ENCODE data around the gene TMEM254.

TMEM254 gene

GRCh38 chr10:80118669-80119068 is 40.2 kb downstream of the TMEM254 start:
- POLR2A ChIA-PET = interaction anchor here (0.7 kb wide), 1 partner anchor 40 kb away, joined by 3 read pairs; the partner anchor contains the start of gene TMEM254
- no peaks in the 10 kb centered on the region for H3K9me3 ChIP-seq (ENCODE audit: control insufficient read depth, insufficient read depth, low read depth, low read length)
- no peaks in the 10 kb centered on the region for H3K4me1 ChIP-seq (ENCODE audit: control insufficient read depth, insufficient read depth, low read length)
- no peak overlapping the region for H3K4me3 ChIP-seq (ENCODE audit: low read depth, low read length)
- CTCF ChIA-PET = interaction anchor here (0.6 to 1.6 kb wide), 4 partner anchors 10 to 581 kb away, joined by 3 to 4 read pairs (median 3); no protein-coding TSS in a partner anchor
- no peak for TF ChIP-seq TRIM28 (IDR thresholded peaks at IDR 0.05; ENCODE audit: borderline replicate concordance, low read length)
- no peak for TF ChIP-seq ZBTB44 (tag by site-specific recombination; IDR thresholded peaks at IDR 0.05)
- peak; percentile 80 for TF ChIP-seq ZNF513 (tag by site-specific recombination; IDR thresholded peaks at IDR 0.05)
- H3K27ac ChIP-seq (ENCODE audit: extremely low read depth, low read depth, low read length) = no peak overlapping the region
- no peaks in the 10 kb centered on the region for H3K36me3 ChIP-seq (ENCODE audit: control insufficient read depth in 2 of 2, insufficient read depth in 1 of 2, low read length in 2 of 2)

GRCh38 chr10:80122110-80122710 is 43.7 kb downstream of the TMEM254 start:
- H3K4me1 ChIP-seq (ENCODE audit: control insufficient read depth, insufficient read depth, low read length) = no peaks in the 10 kb centered on the region
- no peaks in the 10 kb centered on the region for H3K36me3 ChIP-seq (ENCODE audit: control insufficient read depth in 2 of 2, insufficient read depth in 1 of 2, low read length in 2 of 2)
- TF ChIP-seq FEZF1 (tag by site-specific recombination; IDR thresholded peaks at IDR 0.05) = no peak
- TF ChIP-seq ZSCAN4 (tag by site-specific recombination; IDR thresholded peaks at IDR 0.05) = no peak
- no peak for TF ChIP-seq ZNF146 (tag by site-specific recombination; IDR thresholded peaks at IDR 0.05)
- peak; percentile 92 for TF ChIP-seq EGR2 (tag by site-specific recombination; IDR thresholded peaks at IDR 0.05; ENCODE audit: low read depth)
- TF ChIP-seq ZNF785 (tag by site-specific recombination; IDR thresholded peaks at IDR 0.05) = no peak
- no peak for TF ChIP-seq ZBTB44 (tag by site-specific recombination; IDR thresholded peaks at IDR 0.05)
- TF ChIP-seq ZNF660 (tag by site-specific recombination; IDR thresholded peaks at IDR 0.05) = no peak
- TF ChIP-seq ZFHX2 (tag by site-specific recombination; conservative IDR thresholded peaks at IDR 0.05) = peak; percentile 76
- TF ChIP-seq SCRT2 (tag by site-specific recombination; IDR thresholded peaks at IDR 0.05) = no peak
- no peak for TF ChIP-seq ZNF138 (tag by site-specific recombination; IDR thresholded peaks at IDR 0.05; ENCODE audit: borderline replicate concordance)
- TF ChIP-seq ZNF580 (tag by site-specific recombination; IDR thresholded peaks at IDR 0.05) = no peak
- TF ChIP-seq ATF2 (tag by site-specific recombination; IDR thresholded peaks at IDR 0.05; ENCODE audit: low read depth) = no peak
- POLR2A ChIA-PET = no interaction called here
- CTCF ChIA-PET = interaction anchor here (0.8 to 1.3 kb wide), 2 partner anchors 21 to 31 kb away, joined by 3 to 5 read pairs; no protein-coding TSS in a partner anchor
- H3K4me3 ChIP-seq (ENCODE audit: low read depth, low read length) = no peak overlapping the region
- no peaks in the 10 kb centered on the region for H3K9me3 ChIP-seq (ENCODE audit: control insufficient read depth, insufficient read depth, low read depth, low read length)
- H3K27ac ChIP-seq (ENCODE audit: extremely low read depth, low read depth, low read length) = no peak overlapping the region

All from HEK293 (cell line).